Measurements from ENCODE around the gene ATP1A3. TPM values are rescaled to one million over a fixed set of nuclear protein-coding genes. Genes with fewer than 3 reads are reported as not detected.

The ATP1A3 gene
- total RNA-seq, 4 donors from 2014 or later, result not detected

DNA sequence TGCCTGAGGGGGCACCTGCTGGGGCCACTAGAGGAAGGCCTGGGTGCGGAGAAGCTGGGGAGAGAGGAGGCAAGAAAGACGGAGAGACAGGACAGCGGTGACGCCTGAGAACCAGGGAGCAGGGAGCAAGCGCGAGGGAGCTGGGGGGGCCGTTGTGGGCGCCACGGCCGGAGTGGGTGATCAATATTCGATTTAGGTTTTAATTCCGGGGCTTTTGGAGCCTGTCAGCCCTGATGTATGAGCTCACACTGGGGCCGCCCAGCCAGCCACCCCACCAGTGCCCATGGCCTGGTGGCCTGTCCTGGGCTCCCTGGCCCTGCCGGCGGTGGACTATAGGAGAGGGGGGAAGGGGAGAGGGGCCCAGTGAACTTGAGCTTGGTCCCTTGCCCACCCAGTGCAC, 57.1 kb downstream of the ATP1A3 start:
- TF ChIP-seq, protein P1, sequence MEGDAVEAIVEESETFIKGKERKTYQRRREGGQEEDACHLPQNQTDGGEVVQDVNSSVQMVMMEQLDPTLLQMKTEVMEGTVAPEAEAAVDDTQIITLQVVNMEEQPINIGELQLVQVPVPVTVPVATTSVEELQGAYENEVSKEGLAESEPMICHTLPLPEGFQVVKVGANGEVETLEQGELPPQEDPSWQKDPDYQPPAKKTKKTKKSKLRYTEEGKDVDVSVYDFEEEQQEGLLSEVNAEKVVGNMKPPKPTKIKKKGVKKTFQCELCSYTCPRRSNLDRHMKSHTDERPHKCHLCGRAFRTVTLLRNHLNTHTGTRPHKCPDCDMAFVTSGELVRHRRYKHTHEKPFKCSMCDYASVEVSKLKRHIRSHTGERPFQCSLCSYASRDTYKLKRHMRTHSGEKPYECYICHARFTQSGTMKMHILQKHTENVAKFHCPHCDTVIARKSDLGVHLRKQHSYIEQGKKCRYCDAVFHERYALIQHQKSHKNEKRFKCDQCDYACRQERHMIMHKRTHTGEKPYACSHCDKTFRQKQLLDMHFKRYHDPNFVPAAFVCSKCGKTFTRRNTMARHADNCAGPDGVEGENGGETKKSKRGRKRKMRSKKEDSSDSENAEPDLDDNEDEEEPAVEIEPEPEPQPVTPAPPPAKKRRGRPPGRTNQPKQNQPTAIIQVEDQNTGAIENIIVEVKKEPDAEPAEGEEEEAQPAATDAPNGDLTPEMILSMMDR (IDR thresholded peaks at IDR 0.05; ENCODE audit: low read depth), result no peak

DNA sequence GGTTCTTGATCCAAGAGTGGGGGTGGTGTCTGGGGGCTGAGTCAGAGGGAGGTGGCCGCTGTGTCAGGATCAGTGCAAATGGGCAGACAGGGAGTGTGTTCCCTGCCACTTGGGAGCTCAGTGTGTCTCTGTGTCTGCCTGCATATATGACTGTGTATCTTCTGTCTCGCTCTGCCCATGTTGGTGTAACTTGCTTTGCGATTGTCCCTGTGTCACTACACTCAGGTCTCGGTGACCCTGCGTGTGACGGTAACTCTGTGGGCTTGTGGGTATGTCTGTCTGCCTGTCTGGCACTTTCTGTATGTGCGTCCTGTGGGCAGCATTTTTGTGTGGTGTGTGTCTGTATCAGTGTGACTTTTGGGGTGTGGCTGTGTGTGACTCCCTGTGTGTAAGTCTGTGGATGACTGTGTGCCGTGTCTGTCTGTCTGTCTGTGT, 57.6 kb downstream of the ATP1A3 start:
- TF ChIP-seq, protein P1 (IDR thresholded peaks at IDR 0.05; ENCODE audit: low read depth), result no peak

GRCh38 chr19:41935760-41936415, 58.1 kb downstream of the ATP1A3 start:
- TF ChIP-seq, protein P1 (IDR thresholded peaks at IDR 0.05; ENCODE audit: low read depth), result no peak

- TF ChIP-seq, protein P1 (IDR thresholded peaks at IDR 0.05; ENCODE audit: low read depth), result no peak
Measured at GRCh38 chr19:41934849-41935374, 59.1 kb downstream of the ATP1A3 start.

DNA sequence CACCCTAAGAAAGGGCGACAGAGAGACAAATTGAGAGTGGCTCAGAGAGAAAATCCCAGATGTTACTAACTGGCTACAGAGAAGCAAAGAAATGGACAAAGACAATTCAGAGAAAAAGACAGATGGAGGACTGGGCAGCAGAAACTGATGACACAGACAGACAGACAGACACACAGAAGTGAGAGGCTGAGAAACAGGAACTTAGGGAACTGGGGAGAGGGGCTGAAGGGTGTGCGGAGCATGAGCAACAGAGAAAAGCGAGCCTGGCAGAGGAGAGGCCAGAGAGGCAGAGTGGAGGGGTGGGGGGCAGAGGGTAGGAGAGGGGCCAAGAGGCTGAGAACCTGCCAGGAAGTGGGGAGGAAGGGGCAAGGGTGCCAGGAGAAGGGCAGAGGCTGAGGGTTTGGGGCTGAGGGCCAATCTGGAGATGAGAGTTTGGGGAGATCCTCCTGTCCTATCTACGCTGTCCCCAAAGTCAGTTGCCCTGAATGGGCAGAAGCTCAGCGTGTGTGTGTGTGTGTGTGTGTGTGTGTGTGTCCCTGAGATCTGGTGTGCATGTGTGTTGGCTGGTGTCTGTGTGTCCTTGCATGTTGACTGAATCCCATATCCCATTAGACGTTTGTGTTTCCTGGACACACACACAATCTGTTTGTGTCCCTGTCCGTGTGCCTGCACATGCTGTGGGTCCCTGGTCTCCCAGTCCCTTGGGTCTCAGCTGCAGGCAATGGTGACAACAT, 60.2 kb downstream of the ATP1A3 start:
- TF ChIP-seq, protein P1 (IDR thresholded peaks at IDR 0.05; ENCODE audit: low read depth), result no peak

DNA sequence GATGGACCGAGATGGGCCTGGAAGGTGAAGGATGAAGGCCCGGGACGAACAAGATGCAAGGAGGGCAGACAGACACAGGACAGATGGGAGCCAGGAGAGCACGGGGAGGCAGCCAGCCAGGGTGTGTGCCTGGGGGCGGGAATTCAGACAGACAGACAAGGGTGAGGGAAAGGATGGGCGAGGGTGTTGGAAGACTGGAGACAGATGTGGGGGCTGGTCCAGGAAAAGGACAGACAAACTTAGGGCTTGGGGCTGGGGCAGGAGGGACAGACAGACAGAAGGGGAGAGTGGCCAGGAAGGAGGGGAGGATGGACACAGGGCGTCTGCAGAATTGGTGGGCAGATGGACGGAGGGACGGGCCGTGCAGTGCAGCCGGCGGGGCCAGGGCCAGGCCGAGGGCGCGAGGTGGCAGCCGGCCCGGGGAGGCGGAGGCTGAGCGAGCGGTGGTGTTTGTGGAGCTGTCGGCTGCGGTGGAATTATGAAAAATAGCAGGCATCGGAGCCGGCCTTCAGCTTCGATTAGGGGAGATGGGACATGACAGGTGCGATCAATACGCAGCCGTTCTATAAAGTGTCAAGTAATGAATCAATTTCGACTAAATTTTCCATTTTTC, 61.2 kb downstream of the ATP1A3 start:
- TF ChIP-seq, protein P1 (IDR thresholded peaks at IDR 0.05; ENCODE audit: low read depth), result no peak

DNA sequence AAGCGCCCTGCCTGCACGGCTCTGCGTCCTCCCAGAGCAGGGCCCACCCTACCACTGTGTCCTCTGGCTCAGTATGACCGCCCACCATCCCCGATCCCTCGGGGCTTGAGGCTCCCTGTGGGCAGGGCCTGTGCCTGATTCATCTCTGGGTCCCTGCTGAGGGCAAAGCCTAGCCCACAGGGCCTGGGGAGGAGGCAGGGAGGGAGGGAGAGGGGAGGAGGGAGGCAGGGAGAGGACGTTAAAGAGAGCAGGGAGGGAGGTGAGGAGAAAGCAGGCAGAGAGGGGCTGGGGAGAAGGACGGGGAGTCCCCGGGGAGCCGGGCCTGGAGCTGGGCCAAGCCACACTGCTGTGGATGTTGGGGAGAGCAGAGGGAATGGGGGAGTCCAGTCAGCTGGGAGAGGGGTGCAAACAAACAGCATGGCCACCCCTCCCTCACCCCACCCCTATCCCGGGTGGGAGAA, 61.7 kb downstream of the ATP1A3 start:
- TF ChIP-seq, protein P1 (IDR thresholded peaks at IDR 0.05; ENCODE audit: low read depth), result no peak
